ENCODE measurements around the gene SKP1.

Gene SKP1

DNA sequence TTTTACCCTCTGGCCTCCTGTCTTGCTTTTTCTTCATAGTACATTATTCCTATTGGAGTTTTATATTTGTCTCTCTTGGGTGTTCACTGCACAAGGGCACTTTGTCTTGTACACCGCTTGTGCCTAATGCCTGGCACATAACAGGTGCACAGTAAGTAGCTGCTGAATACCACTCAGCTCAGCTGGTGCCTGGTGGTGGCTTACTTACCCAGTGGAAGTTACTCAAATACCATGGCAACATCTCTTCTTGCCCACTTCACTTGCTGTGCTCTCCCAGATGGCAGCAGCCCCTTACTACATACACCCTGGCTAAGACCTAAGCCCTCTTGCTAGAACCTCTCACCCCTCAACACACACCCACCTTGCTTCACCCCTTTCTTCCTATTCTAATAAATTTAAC is 11.3 kb upstream of the SKP1 start:
- Histone ChIP-seq H3K9ac (ENCODE audit: low read depth, low read length) (no peak overlapping the region), H4K20me1 (ENCODE audit: insufficient read depth, low read length) (peaks cover 8% of the 10 kb centered on the region), H2AFZ (ENCODE audit: low read depth, low read length) (no peak overlapping the region), H3K36me3 (ENCODE audit: insufficient read depth, low read length) (no peaks in the 10 kb centered on the region), H3K4me3 (ENCODE audit: low read depth in 1 of 2, low read length in 2 of 2) (no peak overlapping the region), H3K4me2 (ENCODE audit: insufficient read depth, low read length) (no peak overlapping the region), H3K79me2 (ENCODE audit: insufficient read depth, low read length) (no peaks in the 10 kb centered on the region), H3K27me3 (ENCODE audit: insufficient read depth, low read length, poor library complexity) (no peaks in the 10 kb centered on the region), H3K27ac (ENCODE audit: low read length) (no peak overlapping the region), H3K9me3 (ENCODE audit: insufficient read depth, low read length, severe bottlenecking) (no peaks in the 10 kb centered on the region), H3K4me1 (ENCODE audit: insufficient read depth, low read length) (no peaks in the 10 kb centered on the region)
- no peak for DNase-seq
- TF ChIP-seq, protein P1, sequence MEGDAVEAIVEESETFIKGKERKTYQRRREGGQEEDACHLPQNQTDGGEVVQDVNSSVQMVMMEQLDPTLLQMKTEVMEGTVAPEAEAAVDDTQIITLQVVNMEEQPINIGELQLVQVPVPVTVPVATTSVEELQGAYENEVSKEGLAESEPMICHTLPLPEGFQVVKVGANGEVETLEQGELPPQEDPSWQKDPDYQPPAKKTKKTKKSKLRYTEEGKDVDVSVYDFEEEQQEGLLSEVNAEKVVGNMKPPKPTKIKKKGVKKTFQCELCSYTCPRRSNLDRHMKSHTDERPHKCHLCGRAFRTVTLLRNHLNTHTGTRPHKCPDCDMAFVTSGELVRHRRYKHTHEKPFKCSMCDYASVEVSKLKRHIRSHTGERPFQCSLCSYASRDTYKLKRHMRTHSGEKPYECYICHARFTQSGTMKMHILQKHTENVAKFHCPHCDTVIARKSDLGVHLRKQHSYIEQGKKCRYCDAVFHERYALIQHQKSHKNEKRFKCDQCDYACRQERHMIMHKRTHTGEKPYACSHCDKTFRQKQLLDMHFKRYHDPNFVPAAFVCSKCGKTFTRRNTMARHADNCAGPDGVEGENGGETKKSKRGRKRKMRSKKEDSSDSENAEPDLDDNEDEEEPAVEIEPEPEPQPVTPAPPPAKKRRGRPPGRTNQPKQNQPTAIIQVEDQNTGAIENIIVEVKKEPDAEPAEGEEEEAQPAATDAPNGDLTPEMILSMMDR (IDR thresholded peaks at IDR 0.05; ENCODE audit: borderline replicate concordance, extremely low read depth, low read length, poor library complexity, severe bottlenecking): no peak
- ATAC-seq (ENCODE audit: insufficient read depth, low read depth): peak; percentile 17; the same call in 1 of the 3 replicates

GRCh38 chr5:134184155-134185135 is 7.7 kb upstream of the SKP1 start:
- Histone ChIP-seq H3K9me3 (ENCODE audit: insufficient read depth, low read length, severe bottlenecking) (no peaks in the 10 kb centered on the region), H3K27me3 (ENCODE audit: insufficient read depth, low read length, poor library complexity) (no peaks in the 10 kb centered on the region), H4K20me1 (ENCODE audit: insufficient read depth, low read length) (peaks cover 5% of the 10 kb centered on the region), H3K4me1 (ENCODE audit: insufficient read depth, low read length) (no peaks in the 10 kb centered on the region), H2AFZ (ENCODE audit: low read depth, low read length) (no peak overlapping the region), H3K27ac (ENCODE audit: low read length) (no peak overlapping the region), H3K9ac (ENCODE audit: low read depth, low read length) (no peak overlapping the region), H3K79me2 (ENCODE audit: insufficient read depth, low read length) (no peaks in the 10 kb centered on the region), H3K4me3 (ENCODE audit: low read depth in 1 of 2, low read length in 2 of 2) (no peak overlapping the region), H3K36me3 (ENCODE audit: insufficient read depth, low read length) (no peaks in the 10 kb centered on the region), H3K4me2 (ENCODE audit: insufficient read depth, low read length) (no peak overlapping the region)
- TF ChIP-seq, protein P1 (IDR thresholded peaks at IDR 0.05; ENCODE audit: borderline replicate concordance, extremely low read depth, low read length, poor library complexity, severe bottlenecking): peak; percentile 94
- no peak for TF ChIP-seq EZH2 (IDR thresholded peaks at IDR 0.05; ENCODE audit: borderline replicate concordance, low read depth, low read length, severe bottlenecking)
- DNase-seq: peak; percentile 73
- ATAC-seq (ENCODE audit: insufficient read depth, low read depth): peak; percentile 94

GRCh38 chr5:134183481-134183880 is 6.7 kb upstream of the SKP1 start:
- H3K27ac ChIP-seq (ENCODE audit: low read length): no peak overlapping the region
- H3K9me3 ChIP-seq (ENCODE audit: insufficient read depth, low read length, severe bottlenecking): no peaks in the 10 kb centered on the region
- H3K79me2 ChIP-seq (ENCODE audit: insufficient read depth, low read length): no peaks in the 10 kb centered on the region
- H3K36me3 ChIP-seq (ENCODE audit: insufficient read depth, low read length): no peaks in the 10 kb centered on the region
- H2AFZ ChIP-seq (ENCODE audit: low read depth, low read length): no peak overlapping the region
- H3K9ac ChIP-seq (ENCODE audit: low read depth, low read length): no peak overlapping the region
- no peak for ATAC-seq (ENCODE audit: insufficient read depth, low read depth)
- peaks cover 5% of the 10 kb centered on the region for H4K20me1 ChIP-seq (ENCODE audit: insufficient read depth, low read length)
- TF ChIP-seq, protein P1 (IDR thresholded peaks at IDR 0.05; ENCODE audit: borderline replicate concordance, extremely low read depth, low read length, poor library complexity, severe bottlenecking): no peak
- no peak for TF ChIP-seq EZH2 (IDR thresholded peaks at IDR 0.05; ENCODE audit: borderline replicate concordance, low read depth, low read length, severe bottlenecking)
- DNase-seq: no peak
- no peak overlapping the region for H3K4me3 ChIP-seq (ENCODE audit: low read depth in 1 of 2, low read length in 2 of 2)
- no peaks in the 10 kb centered on the region for H3K27me3 ChIP-seq (ENCODE audit: insufficient read depth, low read length, poor library complexity)
- no peaks in the 10 kb centered on the region for H3K4me1 ChIP-seq (ENCODE audit: insufficient read depth, low read length)
- H3K4me2 ChIP-seq (ENCODE audit: insufficient read depth, low read length): no peak overlapping the region
